ENCODE measurements around the gene PSD. TPM values are rescaled to one million over a fixed set of nuclear protein-coding genes. Genes with fewer than 3 reads are reported as not detected.

PSD gene
- total RNA-seq, 1 experiment from 2014 or later, result 2.4 TPM

DNA sequence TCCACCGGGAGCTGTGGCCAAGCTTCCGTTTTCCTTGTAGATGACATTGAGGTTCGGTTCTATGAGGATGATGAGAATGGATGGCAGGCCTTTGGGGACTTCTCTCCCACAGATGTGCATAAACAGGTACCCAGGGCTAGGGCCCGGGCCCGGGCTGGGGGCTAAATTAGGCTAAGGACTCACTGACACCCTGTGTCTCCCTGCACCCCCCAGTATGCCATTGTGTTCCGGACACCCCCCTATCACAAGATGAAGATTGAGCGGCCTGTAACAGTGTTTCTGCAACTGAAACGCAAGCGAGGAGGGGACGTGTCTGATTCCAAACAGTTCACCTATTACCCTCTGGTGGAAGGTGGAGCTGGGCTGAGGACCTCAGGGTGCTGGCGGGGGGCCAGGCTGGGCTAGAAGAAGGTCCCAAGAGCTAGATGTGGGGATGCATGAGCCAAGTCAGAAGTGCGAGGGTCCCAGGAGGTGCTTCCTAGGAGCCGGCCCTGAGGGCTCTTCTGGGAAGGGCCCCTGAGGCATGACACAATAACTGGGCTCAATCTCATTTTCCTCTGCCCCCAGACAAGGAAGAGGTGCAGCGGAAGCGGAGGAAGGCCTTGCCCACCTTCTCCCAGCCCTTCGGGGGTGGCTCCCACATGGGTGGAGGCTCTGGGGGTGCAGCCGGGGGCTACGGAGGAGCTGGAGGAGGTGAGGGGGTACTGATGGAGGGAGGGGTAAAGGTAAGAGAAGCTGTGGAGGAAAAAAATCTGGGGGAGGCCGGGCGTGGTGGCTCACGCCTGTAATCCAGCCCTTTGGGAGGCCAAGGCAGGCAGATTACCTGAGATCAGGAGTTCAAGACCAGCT is 20.2 kb downstream of the PSD start:
- in situ Hi-C loops (cut with HindIII; ENCODE audit: low pct_unique_long_range_greater_than_20kb, low sequenced_read_pairs) (no loop called here), intact Hi-C loops (cut with micrococcal nuclease; ENCODE audit: unreplicated experiment) (no loop called here)
- Histone ChIP-seq H3K9me3 (ENCODE audit: control insufficient read depth, insufficient read depth, low read depth, low read length) (no peaks in the 10 kb centered on the region), H3K4me1 (ENCODE audit: control insufficient read depth, insufficient read depth, low read length) (peaks cover 47% of the 10 kb centered on the region), H3K27me3 (ENCODE audit: control insufficient read depth, insufficient read depth, low read length) (no peaks in the 10 kb centered on the region), H3K4me3 (ENCODE audit: low read depth in 2 of 2, low read length in 2 of 2) (no peak overlapping the region; a peak in 2 of 4 replicates), H3K36me3 (ENCODE audit: control insufficient read depth, insufficient read depth, low read length) (peaks cover 4% of the 10 kb centered on the region; the same call in 1 of the 2 replicates), H3K27ac (ENCODE audit: low read length) (peak overlapping the region; percentile 62)
- BruUV-seq (replicated peaks), result no TSS peak
- TF ChIP-seq REST (IDR thresholded peaks at IDR 0.05; ENCODE audit: insufficient read depth in 1 of 2, low read depth in 2 of 2, low read length in 1 of 2) (no peak), CTCF (IDR thresholded peaks at IDR 0.05) (no peak), TCF7L2 (IDR thresholded peaks at IDR 0.05; ENCODE audit: low read depth, low read length) (no peak), POLR2AphosphoS5 (IDR thresholded peaks at IDR 0.05; ENCODE audit: low read depth, low read length) (no peak), SIN3A (IDR thresholded peaks at IDR 0.05; ENCODE audit: borderline replicate concordance, insufficient read depth, low read depth, low read length) (no peak)
- ATAC-seq (no peak), DNase-seq (ENCODE audit: low read depth, low spot score) (no peak)
- CTCF ChIA-PET, result interaction anchor here (0.7 to 2.7 kb wide), 5 partner anchors 17 to 168 kb away, joined by 4 to 19 read pairs (median 6); no protein-coding TSS in a partner anchor
- POLR2A ChIA-PET, result interaction anchor here (0.6 kb wide), 1 partner anchor 17 kb away, joined by 3 read pairs; no protein-coding TSS in a partner anchor

DNA sequence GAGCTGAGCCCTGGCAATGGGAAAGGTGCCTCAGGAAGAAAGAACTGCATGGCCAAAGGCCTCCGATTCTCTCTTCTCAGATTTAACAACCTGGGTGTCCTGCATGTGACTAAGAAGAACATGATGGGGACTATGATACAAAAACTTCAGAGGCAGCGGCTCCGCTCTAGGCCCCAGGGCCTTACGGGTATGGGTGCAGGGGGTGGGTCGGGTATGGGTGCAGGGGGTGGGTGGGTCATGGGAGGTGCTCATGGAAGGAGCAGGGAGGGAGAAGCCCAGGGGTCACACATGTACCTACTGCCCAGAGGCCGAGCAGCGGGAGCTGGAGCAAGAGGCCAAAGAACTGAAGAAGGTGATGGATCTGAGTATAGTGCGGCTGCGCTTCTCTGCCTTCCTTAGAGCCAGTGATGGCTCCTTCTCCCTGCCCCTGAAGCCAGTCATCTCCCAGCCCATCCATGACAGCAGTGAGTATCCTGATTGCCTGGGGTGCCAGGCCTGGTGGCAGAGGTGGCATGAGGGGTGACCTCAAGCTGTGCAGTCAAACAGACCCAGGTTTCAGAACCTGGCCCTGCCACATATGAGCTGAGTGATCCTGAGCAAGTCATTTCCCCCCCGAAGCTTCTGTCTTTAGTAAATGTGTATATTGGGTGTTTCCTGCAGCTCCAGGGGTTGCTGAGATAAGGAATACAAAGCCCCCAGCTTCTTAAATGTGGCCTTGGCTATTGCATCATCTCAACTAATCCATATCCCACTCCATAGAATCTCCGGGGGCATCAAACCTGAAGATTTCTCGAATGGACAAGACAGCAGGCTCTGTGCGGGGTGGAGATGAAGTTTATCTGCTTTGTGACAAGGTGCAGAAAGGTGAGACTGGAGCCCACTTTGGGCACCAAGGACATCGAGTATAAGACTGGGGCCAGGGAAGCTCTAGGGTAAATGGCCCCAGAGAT is 21.1 kb downstream of the PSD start:
- intact Hi-C loops (cut with micrococcal nuclease; ENCODE audit: unreplicated experiment), result no loop called here
- H3K4me1 ChIP-seq (ENCODE audit: control insufficient read depth, insufficient read depth, low read length), result peaks cover 48% of the 10 kb centered on the region
- POLR2A ChIA-PET, result interaction anchor here (0.6 kb wide), 2 partner anchors 13 to 18 kb away, joined by 3 read pairs; no protein-coding TSS in a partner anchor

More for the DNA sequence above, 21.1 kb downstream of the PSD start:
- Histone ChIP-seq H3K27ac (ENCODE audit: low read length) (peak overlapping the region; percentile 80; the same call in 1 of the 2 replicates), H3K4me3 (ENCODE audit: low read depth in 2 of 2, low read length in 2 of 2) (no peak overlapping the region), H3K9me3 (ENCODE audit: control insufficient read depth, insufficient read depth, low read depth, low read length) (no peaks in the 10 kb centered on the region), H3K27me3 (ENCODE audit: control insufficient read depth, insufficient read depth, low read length) (no peaks in the 10 kb centered on the region; the same call in 1 of the 2 replicates), H3K36me3 (ENCODE audit: control insufficient read depth, insufficient read depth, low read length) (peaks cover 4% of the 10 kb centered on the region; the same call in 1 of the 2 replicates)
- in situ Hi-C loops (cut with HindIII; ENCODE audit: low pct_unique_long_range_greater_than_20kb, low sequenced_read_pairs), result no loop called here
- ATAC-seq, result no peak
- BruUV-seq (replicated peaks), result TSS peak; percentile 71
- CTCF ChIA-PET, result interaction anchor here (1.0 to 2.7 kb wide), 2 partner anchors 7 to 167 kb away, joined by 4 to 19 read pairs; no protein-coding TSS in a partner anchor
- no peak for TF ChIP-seq SIN3A (IDR thresholded peaks at IDR 0.05; ENCODE audit: borderline replicate concordance, insufficient read depth, low read depth, low read length)
- TF ChIP-seq REST (IDR thresholded peaks at IDR 0.05; ENCODE audit: insufficient read depth in 1 of 2, low read depth in 2 of 2, low read length in 1 of 2), result no peak
- TF ChIP-seq POLR2AphosphoS5 (IDR thresholded peaks at IDR 0.05; ENCODE audit: low read depth, low read length), result no peak
- TF ChIP-seq CTCF (IDR thresholded peaks at IDR 0.05), result no peak
- no peak for TF ChIP-seq TCF7L2 (IDR thresholded peaks at IDR 0.05; ENCODE audit: low read depth, low read length)
- no peak for DNase-seq (ENCODE audit: low read depth, low spot score)

Data from Panc1 (cell line).